ENCODE results near the gene MARVELD3.
"Not testable (repeated sequence)": the region's sequence is repeated elsewhere in the genome, so short reads cannot be mapped to it uniquely, and the experiment has no call there.

The MARVELD3 gene

GRCh38 chr16:71672803-71673581, 47.0 kb downstream of the MARVELD3 start:
- no peak for DNase-seq

- no peak for DNase-seq
These were observed 47.6 kb downstream of the MARVELD3 start for GRCh38 chr16:71673582-71673973.

- no peak for DNase-seq
These were observed 48.2 kb downstream of the MARVELD3 start for GRCh38 chr16:71674229-71674628.

- no peak for DNase-seq
These were observed 49.4 kb downstream of the MARVELD3 start for GRCh38 chr16:71675380-71675779.

- no peak for DNase-seq
These were observed 50.3 kb downstream of the MARVELD3 start for GRCh38 chr16:71676236-71676635.

GRCh38 chr16:71681360-71681759, 55.4 kb downstream of the MARVELD3 start:
- no peak for DNase-seq

- DNase-seq = not testable (repeated sequence)
These were observed 58.3 kb downstream of the MARVELD3 start for GRCh38 chr16:71684280-71684679.
